Esophagus muscularis mucosa (tissue), 4 donors: Measurements from ENCODE around the gene HDGFL2. TPM values are rescaled to one million over a fixed set of nuclear protein-coding genes. Genes with fewer than 3 reads are reported as not detected.
A peak's percentile ranks its signal among the peaks of the same experiment; 100 is the strongest.

ENCODE experiments used
- DNase-seq: peaks from one replicate; pipeline ENCODE4 v3.0.0-alpha.2; 2017; ENCODE audit errors: extremely low spot score
- H3K27ac ChIP-seq, 4 donors: fragments of 200-600 bp; sonication (generic); replicated peaks in 1 of 4; 1 replicate in 3 of 4; 2 replicates in 1 of 4; pipeline ENCODE4 v1.5.1; 2016 to 2019; ENCODE audit warnings: mild to moderate bottlenecking in 1 of 4
- H3K27me3 ChIP-seq, 4 donors: fragments of 200-600 bp; sonication (generic); one replicate each; pipeline versions ENCODE4 v1.5.1 to v1.6.0; 2016 to 2019
- H3K36me3 ChIP-seq, 4 donors: fragments of 200-600 bp; sonication (generic); one replicate each; pipeline ENCODE4 v1.5.1; 2016 to 2019
- H3K4me1 ChIP-seq, 4 donors: fragments of 200-600 bp; sonication (generic); one replicate each; pipeline ENCODE4 v1.5.1; 2016 to 2019
- H3K4me3 ChIP-seq, 4 donors: fragments of 200-600 bp; sonication (generic); 1 replicate in 2 of 4; 2 replicates in 2 of 4; pipeline ENCODE4 v1.5.1; 2016 to 2019; ENCODE audit warnings: mild to moderate bottlenecking in 4 of 4, moderate library complexity in 1 of 4
- H3K9me3 ChIP-seq, 4 donors: fragments of 200-600 bp; sonication (generic); 1 replicate in 3 of 4; 2 replicates in 1 of 4; pipeline ENCODE4 v1.5.1; 2016 to 2019
- EP300 ChIP-seq: sonication (generic); formaldehyde crosslinking; IDR thresholded peaks from one replicate; pipeline ENCODE4 v1.6.1; 2017; ENCODE audit warnings: antibody characterized with exemption
- POLR2A ChIP-seq: fragments of 450-650 bp; IDR thresholded peaks from one replicate; pipeline ENCODE4 v1.6.1; 2017; ENCODE audit warnings: antibody characterized with exemption, moderate library complexity, mild to moderate bottlenecking, low read depth
- POLR2AphosphoS5 ChIP-seq, 2 donors: sonication (generic); formaldehyde crosslinking; IDR thresholded peaks; one replicate each; pipeline ENCODE4 v1.6.1; 2017; ENCODE audit warnings: antibody characterized with exemption in 2 of 2
- WGBS: methylation state at CpG from one replicate; pipeline ENCODE4 v1.1.5; 2018; 5-methylcytosine and 5-hydroxymethylcytosine counted together
- intact Hi-C: fragments of 100-400 bp; cut with DNase I; formaldehyde crosslinking; loops from one replicate; pipeline ENCODE4 v1.15.1; 2023
- total RNA-seq, 4 donors: library from RNA; depleted of rRNA; stranded (reverse); fragments of >200 nt; gene quantifications; one replicate each; pipeline versions ENCODE4 v1.1.0 to v1.2.1, GENCODE V29; 2016
- TF ChIP-seq, protein P1 (sequence below), 3 experiments: fragments of 200-600 bp in 2 of 3; fragments of 450-650 bp in 1 of 3; sonication (generic) in 2 of 3; IDR thresholded peaks; one replicate each; pipeline ENCODE4 v1.5.1; 2017 to 2019; ENCODE audit warnings: antibody characterized with exemption in 3 of 3, mild to moderate bottlenecking in 2 of 3, moderate library complexity in 1 of 3

HDGFL2 gene
- total RNA-seq, 4 donors from 2014 or later: 30.5 to 72.3 (median 45.5) TPM

GRCh38 chr19:4464815-4465581 is 7.1 kb upstream of the HDGFL2 start:
- no peak overlapping the region for H3K4me3 ChIP-seq
- TF ChIP-seq EP300 (no peak), POLR2AphosphoS5 (IDR thresholded peaks at IDR 0.05) (no peak), POLR2A (no peak)
- TF ChIP-seq, protein P1, sequence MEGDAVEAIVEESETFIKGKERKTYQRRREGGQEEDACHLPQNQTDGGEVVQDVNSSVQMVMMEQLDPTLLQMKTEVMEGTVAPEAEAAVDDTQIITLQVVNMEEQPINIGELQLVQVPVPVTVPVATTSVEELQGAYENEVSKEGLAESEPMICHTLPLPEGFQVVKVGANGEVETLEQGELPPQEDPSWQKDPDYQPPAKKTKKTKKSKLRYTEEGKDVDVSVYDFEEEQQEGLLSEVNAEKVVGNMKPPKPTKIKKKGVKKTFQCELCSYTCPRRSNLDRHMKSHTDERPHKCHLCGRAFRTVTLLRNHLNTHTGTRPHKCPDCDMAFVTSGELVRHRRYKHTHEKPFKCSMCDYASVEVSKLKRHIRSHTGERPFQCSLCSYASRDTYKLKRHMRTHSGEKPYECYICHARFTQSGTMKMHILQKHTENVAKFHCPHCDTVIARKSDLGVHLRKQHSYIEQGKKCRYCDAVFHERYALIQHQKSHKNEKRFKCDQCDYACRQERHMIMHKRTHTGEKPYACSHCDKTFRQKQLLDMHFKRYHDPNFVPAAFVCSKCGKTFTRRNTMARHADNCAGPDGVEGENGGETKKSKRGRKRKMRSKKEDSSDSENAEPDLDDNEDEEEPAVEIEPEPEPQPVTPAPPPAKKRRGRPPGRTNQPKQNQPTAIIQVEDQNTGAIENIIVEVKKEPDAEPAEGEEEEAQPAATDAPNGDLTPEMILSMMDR (IDR thresholded peaks at IDR 0.05): no peak
- no peaks in the 10 kb centered on the region for H3K4me1 ChIP-seq
- DNase-seq: no peak
- intact Hi-C loops: no loop called here
- no peak overlapping the region for H3K27ac ChIP-seq
- WGBS: 84% methylated on average over 8 of the region's 8 CpGs
- H3K27me3 ChIP-seq: no peaks in the 10 kb centered on the region
- H3K36me3 ChIP-seq: no peaks in the 10 kb centered on the region
- H3K9me3 ChIP-seq: no peaks in the 10 kb centered on the region

- WGBS: 93% methylated on average over 3 of the region's 3 CpGs
- intact Hi-C loops: no loop called here
- H3K36me3 ChIP-seq: no peaks in the 10 kb centered on the region
- peaks cover 7 to 12% (median 9%) of the 10 kb centered on the region in 4 donors for H3K4me1 ChIP-seq
- H3K27me3 ChIP-seq: no peaks in the 10 kb centered on the region
- H3K27ac ChIP-seq: no peak overlapping the region
- no peak for DNase-seq
- no peak overlapping the region for H3K4me3 ChIP-seq
- H3K9me3 ChIP-seq: no peaks in the 10 kb centered on the region
- TF ChIP-seq POLR2AphosphoS5 (IDR thresholded peaks at IDR 0.05) (no peak), EP300 (no peak), POLR2A (no peak)
- TF ChIP-seq, protein P1 (IDR thresholded peaks at IDR 0.05): no peak
Observed at GRCh38 chr19:4467835-4468234, 4.3 kb upstream of the HDGFL2 start.

- peak overlapping the region; percentile 80 to 99 (median 90) for H3K4me3 ChIP-seq
- under 1% methylated on average over 33 of the region's 33 CpGs for WGBS
- H3K4me1 ChIP-seq: peaks cover 22 to 36% (median 32%) of the 10 kb centered on the region in 4 donors
- intact Hi-C loops: no loop called here
- peak overlapping the region; percentile 73 to 89 (median 87) for H3K27ac ChIP-seq
- H3K27me3 ChIP-seq: no peaks in the 10 kb centered on the region
- peaks cover 8 to 17% (median 13%) of the 10 kb centered on the region in 4 donors for H3K36me3 ChIP-seq
- peak; percentile 28 for TF ChIP-seq POLR2A
- TF ChIP-seq EP300: no peak
- TF ChIP-seq POLR2AphosphoS5 (IDR thresholded peaks at IDR 0.05): peak; percentile 65 to 77
- TF ChIP-seq, protein P1 (IDR thresholded peaks at IDR 0.05): peak in 1 of 3 experiments; percentile 24
- H3K9me3 ChIP-seq: no peaks in the 10 kb centered on the region
- DNase-seq: peak; percentile 100
Observed at GRCh38 chr19:4471403-4472173, 509 bp upstream of the HDGFL2 start.

- Histone ChIP-seq H3K9me3 (no peaks in the 10 kb centered on the region), H3K27me3 (no peaks in the 10 kb centered on the region), H3K36me3 (peaks cover 17 to 32% (median 28%) of the 10 kb centered on the region in 4 donors), H3K4me1 (peaks cover 22 to 36% (median 32%) of the 10 kb centered on the region in 4 donors), H3K27ac (peak overlapping the region; percentile 73 to 89 (median 83)), H3K4me3 (peak overlapping the region; percentile 80 to 99 (median 90))
- no peak for DNase-seq
- intact Hi-C loops: no loop called here
- no peak for TF ChIP-seq EP300
- 30% methylated on average over 18 of the region's 25 CpGs for WGBS
Observed at GRCh38 chr19:4473011-4473762, 1.1 kb downstream of the HDGFL2 start.
